Renal pelvis (tissue), 4 donors: Measurements from ENCODE around the gene HMOX1. TPM values are rescaled to one million over a fixed set of nuclear protein-coding genes. Genes with fewer than 3 reads are reported as not detected.

Experiments used
- DNase-seq: peaks from one replicate; pipeline ENCODE4 v3.0.0-alpha.2; 2013
- polyA plus RNA-seq, 3 donors: library from polyadenylated mRNA; unstranded; fragments of 120-200 nt; gene quantifications; one replicate each; pipeline ENCODE4 v1.2.1, GENCODE V29; 2013; ENCODE audit not compliant: insufficient read length in 3 of 3

HMOX1 gene
- polyA plus RNA-seq, 3 donors = 38.1 to 53.3 (median 52.8) TPM

DNA sequence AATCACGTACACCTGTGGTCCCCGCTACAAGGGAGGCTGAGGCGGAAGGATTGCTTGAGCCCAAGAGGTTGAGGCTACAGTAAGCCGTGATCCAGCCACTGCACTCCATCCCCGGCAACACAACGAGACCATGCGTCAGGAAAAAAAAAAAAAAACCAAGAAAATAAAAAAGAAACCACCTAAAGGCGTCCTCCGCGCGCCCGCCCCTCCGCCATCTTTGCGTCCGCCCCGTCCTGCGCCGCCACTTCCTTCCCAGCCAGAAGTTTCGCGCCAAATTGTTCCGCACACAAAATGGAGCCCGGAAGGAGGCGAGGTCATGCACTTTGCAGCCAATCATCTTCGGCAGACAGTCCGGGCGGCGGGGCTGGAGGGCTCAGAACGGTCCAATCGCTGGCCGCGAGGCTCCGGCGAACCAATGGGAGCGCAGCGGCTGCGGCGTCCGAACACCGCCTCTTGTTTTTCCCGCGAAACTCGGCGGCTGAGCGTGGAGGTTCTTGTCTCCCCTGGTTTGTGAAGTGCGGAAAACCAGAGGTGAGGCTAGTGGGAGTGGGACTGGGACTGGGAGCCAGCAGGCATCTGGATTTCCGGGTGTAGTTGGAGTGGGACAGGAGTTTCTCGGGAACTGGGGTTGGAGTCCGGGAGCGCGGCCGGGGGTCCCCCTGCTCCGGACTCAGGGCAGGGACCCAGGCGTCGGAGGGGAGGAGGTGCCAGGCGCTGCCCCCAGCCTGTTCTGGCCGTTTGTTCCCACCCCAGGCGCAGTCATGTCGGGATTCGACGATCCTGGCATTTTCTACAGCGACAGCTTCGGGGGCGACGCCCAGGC, 19.0 kb downstream of the HMOX1 start, which contains the start of gene MCM5:
Gene MCM5 (plus strand): TSS at position 463 of the 823 bp plus-strand sequence. CDS start 299 bp downstream, at position 762.
- DNase-seq = peak; percentile 99

DNA sequence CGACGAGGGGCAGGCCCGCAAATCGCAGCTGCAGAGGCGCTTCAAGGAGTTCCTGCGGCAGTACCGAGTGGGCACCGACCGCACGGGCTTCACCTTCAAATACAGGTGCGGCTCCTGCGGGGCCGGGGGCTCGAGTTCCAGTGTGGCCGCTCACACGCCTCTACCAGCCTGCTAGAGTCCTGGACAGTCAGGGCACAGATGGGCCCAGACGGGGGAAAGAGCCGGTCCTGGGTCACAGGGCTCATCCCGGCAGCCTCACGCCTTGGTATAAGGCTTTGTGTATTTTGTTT, 19.6 kb downstream of the HMOX1 start:
- DNase-seq = no peak

DNA sequence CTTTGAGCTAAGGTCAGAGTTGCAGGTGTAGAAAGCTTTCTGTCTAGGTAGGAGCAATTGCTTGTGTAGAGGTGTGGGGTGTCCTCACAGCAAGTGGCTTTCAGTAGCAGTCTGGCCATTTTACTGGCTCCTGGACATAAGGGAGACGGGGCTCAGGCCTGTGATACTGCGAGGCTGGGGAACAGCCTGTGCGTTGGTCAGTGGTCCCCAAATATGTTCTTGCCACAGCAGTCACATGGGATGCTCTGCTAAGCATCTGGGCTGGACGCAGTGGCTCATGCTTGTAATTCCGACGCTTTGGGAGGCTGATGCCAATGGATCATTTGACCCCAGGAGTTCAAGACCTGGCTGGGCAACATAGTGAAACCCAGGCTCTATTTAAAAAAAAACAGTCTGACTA, 21.0 kb downstream of the HMOX1 start:
- no peak for DNase-seq

DNA sequence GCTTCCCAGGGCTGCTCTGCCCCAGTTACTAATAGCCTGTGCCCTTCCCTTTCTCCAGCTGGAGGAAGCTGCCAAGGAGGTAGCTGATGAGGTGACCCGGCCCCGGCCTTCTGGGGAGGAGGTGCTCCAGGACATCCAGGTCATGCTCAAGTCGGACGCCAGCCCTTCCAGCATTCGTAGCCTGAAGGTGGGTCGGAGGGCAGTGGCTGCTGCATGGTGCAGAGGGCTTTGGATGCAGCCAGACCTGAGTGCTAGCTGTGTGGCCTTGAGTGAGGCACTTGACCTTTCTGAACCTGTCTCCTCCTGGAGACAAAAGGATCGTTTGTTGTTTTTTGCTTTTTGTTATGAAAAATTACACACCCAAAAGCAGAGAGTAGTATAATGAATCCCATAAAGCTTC, 22.5 kb downstream of the HMOX1 start:
- DNase-seq = no peak

DNA sequence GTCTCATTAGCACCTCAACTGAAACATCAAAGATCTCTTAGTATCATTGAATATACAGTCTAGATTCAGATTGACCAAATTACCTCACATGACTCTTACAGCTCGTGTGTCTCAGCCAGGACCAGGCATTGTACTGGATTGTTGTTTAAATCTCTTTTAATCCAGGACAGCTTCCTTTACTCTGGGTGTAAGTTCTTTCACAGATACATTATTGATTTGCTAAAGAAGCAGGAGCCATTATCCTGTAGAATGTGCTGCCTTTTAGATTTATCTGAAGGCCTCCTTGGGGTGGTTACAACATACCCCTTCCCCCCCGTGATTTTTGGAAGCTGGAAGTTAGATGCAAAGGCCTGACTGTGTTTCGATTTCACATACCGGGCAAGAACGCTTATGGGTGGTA, 23.3 kb downstream of the HMOX1 start:
- no peak for DNase-seq

DNA sequence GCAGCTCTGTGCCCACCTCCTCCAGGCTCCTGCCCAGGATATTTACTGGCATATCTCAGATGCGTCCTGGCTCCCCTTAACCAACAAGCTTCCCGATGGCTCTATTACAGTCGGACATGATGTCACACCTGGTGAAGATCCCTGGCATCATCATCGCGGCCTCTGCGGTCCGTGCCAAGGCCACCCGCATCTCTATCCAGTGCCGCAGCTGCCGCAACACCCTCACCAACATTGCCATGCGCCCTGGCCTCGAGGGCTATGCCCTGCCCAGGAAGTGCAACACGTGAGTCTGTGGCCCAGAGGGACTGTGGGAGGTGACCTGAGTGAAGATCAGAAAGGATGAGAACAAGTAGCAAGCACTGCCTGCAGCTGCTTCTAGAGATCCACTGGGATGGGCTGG, 25.5 kb downstream of the HMOX1 start:
- no peak for DNase-seq

DNA sequence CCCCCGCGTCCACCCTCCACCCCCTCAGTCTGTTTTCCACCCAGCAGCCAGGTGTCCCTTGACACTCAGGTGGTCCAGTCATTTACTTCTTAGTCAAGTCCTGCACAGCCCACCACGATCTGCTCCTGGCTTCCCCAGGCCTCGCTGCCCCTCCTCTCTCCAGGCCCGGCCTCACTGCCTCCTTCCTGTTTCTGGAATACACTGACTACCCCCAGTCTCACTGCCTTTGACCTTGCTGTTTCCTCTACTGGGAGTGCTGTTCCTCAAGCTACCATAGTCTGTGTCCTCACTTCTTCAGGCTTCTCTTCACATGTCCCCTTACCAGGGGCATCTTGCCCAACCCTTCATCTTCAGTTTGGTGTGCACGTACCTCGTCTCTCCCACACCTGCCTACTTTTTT, 26.5 kb downstream of the HMOX1 start:
- no peak for DNase-seq

DNA sequence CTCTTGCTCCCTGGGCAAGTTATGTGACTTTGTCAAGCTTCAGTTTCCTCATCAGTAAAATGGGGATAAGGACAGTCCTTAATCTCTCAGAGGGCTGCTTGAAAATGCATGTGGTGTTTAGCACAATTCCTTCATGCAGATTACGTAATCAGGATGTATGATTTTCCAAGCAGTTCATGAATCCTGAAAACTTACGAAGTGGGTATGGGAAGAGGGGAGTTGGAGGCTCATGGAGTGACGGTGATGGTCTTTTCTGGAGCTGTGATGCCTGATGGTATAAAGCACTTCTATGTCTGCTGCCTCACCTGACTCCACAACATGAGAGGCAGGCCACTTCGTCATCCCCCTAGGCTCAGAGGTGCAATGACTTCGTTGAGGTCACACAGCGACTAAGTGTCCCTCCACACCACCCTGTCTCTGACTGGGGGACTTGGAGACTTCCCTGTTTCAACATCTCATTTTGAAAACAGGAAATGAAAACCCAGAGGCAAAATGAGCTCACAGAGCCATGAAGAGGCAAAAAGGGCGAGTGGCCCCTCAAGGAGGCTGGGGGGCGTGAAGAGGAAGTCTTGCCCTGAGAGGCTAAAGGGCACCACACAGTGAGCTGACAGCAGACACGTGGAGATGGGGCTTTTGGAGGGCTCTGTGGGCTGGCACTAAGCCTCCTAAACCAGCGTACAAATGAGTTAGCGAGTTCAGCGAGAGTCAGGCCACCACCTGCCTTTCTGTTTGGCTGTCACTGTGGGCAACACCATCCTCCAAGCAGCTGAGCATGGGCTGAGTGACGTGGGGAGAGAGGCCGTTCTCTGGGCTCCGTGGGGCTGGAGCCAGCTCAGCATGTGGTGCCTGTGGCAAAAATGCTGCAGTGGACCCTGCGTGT, 29.1 kb downstream of the HMOX1 start:
- no peak for DNase-seq

DNA sequence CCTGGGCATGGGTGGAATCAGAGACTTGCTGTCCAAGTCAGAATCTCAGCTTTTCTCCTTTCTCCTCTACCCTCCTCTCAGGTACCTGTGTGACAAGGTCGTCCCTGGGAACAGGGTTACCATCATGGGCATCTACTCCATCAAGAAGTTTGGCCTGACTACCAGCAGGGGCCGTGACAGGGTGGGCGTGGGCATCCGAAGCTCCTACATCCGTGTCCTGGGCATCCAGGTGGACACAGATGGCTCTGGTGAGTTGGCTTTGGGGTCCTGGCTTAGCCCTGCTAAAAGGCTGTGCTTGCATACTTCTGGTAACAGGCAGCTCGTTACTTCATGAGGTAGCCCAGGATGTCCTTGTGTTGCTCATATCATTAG, 29.8 kb downstream of the HMOX1 start:
- no peak for DNase-seq

DNA sequence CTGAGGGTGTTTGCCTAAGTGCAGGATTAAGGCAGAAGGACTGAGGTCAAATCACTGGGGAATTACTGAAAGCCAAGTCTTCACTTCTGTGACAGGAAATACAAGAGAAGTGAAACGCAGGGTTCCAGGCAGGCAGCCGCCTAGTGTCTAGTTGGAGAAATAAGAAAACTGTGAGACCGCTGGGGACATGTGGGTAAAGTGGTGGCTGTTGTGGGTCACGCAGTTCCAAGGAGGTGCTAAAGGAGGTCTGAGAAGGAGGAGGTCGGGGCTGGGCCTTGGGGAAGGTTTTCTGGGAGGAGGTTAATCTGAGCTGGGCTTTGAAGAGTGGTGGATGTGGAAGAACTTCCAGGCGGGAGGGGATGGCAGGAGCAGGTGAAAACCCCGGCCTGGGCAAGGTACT, 30.2 kb downstream of the HMOX1 start:
- DNase-seq = no peak

DNA sequence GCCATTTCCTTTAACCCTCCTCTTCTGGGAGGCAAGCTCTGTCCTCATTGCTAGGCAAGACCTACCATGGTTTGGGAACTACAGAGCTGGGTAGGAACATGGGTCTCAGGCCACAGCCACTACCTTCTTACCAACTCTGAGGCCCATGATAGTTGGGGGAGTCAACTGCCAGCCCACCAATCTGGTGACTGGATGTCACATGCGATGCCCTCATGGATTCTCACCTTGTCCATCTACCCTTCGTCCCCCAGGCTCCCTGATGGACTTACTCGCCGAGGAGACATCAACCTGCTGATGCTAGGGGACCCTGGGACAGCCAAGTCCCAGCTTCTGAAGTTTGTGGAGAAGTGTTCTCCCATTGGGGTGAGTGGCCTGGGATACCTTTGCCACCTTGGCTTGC, 32.7 kb downstream of the HMOX1 start:
- DNase-seq = no peak

DNA sequence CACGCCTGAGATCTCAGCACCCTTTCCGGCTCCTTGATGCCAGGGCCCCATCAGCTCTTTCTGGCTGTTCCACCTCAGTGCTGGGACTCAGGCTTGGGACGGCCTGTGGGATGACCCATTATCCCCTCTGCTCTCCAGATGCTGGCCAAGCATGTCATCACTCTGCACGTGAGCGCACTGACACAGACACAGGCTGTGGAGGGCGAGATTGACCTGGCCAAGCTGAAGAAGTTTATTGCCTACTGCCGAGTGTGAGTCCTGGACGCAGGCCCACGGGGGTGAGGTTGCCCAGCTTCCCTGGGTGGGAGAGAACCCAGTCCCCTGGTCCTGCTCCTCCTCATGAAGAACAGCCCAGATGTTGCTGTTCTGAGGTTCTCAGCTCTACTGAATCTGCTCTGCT, 36.7 kb downstream of the HMOX1 start:
- DNase-seq = no peak

DNA sequence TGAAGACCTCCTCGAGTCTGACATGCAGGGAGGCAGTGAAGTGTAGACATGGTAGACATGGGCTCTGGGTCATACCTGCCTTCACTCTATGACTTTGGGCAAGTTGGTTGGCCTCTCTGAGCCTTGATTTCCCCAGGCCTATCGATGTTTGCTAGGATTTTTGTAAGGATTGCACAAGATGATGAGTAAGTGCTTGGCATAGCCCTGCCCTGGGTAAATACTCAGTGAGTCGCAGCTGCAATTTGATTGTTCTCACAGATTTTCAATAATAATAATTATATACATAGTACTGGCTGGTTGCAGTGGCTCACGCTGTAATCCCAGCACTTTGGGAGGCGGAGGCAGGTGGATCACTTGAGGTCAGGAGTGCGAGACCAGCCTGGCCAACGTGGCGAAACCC, 37.2 kb downstream of the HMOX1 start:
- DNase-seq = no peak

DNA sequence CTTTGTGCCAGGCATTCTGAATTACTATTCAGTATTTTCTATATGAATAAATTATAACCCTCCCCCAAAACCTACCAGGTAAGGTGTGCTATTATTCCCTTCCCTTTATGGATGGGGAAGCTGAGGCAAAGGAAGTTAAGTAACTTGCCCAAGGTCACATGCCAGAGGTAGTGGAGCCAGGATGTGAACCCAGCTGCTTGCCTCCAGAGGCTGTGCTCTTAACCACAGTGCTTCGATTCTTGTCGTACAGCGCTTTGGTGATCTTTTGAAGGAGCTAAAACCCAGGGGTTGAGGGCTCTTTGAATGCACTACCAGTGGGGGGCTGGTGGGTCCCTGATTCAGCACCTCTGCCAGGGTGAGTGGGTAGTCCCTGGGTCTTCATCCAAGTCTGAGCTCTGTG, 37.8 kb downstream of the HMOX1 start:
- no peak for DNase-seq

DNA sequence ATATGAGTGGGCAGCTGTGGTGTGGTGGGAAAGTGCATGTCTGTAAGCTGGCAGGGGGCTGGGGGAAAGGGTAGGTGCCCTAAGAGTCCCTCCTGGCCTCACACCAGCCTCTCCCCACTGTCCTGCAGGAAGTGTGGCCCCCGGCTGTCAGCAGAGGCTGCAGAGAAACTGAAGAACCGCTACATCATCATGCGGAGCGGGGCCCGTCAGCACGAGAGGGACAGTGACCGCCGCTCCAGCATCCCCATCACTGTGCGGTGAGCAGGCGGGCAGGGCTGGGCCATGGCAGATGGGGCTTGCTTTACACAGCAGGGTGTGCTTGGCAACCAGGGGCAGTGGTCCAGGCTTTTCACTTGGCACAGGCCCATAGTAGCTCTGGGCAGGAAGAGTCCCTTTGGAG, 38.9 kb downstream of the HMOX1 start:
- DNase-seq = no peak

DNA sequence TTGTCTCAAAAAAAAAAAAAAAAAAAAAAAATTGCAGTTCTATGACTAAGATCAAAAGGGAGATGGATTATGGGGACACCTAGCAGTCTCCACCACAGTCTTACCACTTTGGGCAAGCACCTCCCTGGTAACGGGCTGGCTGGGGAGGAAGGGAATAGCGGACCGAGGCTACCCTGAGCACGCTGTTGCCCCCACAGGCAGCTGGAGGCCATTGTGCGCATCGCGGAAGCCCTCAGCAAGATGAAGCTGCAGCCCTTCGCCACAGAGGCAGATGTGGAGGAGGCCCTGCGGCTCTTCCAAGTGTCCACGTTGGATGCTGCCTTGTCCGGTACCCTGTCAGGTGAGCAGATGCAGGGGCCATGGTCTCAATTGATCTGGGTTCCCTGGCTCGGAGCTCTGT, 40.2 kb downstream of the HMOX1 start:
- no peak for DNase-seq

DNA sequence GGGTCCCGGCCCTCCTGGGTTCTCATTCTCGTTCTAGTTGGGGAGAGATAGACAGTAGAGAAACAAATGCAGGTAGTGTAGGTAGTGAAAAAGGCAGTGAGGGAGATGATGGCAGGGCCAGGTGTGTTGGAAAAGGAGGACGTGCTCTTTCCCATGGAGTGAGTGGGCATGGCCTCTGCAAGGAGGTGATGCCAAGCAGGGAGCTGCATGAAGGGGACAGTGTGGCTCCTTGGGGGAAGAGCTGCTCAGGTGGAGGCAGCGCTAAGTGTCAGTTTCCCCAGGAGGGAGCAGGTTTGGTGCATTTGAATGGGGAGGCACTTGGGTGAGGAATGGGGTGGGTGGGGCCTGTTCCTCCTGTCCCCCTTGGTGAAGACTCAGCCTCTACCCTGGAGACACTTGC, 41.2 kb downstream of the HMOX1 start:
- no peak for DNase-seq

DNA sequence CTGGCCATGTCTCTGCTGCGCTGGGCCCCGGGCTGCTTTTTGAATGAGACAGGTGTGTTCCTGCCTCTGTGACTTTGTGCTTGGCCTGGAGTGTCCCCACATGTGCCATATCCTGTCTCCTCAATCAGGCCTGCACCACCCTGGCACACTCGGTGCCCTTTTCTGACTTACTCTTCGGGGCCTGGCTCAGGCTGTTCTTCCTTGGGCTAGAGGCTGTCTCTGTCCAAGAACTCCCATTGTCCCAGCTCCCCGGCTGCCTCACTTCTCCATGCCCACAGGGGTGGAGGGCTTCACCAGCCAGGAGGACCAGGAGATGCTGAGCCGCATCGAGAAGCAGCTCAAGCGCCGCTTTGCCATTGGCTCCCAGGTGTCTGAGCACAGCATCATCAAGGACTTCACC, 42.0 kb downstream of the HMOX1 start:
- DNase-seq = no peak

DNA sequence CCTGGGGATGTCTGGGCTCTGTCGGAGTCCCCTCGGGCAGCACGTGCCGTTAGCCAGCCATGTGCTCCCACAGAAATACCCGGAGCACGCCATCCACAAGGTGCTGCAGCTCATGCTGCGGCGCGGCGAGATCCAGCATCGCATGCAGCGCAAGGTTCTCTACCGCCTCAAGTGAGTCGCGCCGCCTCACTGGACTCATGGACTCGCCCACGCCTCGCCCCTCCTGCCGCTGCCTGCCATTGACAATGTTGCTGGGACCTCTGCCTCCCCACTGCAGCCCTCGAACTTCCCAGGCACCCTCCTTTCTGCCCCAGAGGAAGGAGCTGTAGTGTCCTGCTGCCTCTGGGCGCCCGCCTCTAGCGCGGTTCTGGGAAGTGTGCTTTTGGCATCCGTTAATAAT, 43.2 kb downstream of the HMOX1 start:
- no peak for DNase-seq

DNA sequence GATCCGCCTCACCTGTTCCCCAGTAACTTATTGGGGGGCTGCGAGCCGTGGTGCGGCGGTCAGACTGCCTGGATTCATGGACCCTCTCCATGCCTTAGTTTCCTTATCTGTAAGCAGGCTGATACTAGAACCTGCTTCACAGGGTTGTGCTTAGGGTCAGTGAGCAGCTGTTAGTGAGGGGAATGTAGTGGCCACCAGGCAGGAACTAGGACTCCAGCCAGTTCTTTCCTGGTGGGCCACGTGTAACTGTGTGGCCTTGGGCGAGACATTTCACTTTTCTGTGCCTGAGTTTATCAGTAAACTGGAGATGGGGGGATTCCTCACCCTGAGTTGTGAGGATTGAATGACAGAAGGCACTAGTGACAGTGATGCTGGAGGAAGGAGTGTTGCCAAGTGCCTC, 43.9 kb downstream of the HMOX1 start:
- DNase-seq = no peak

DNA sequence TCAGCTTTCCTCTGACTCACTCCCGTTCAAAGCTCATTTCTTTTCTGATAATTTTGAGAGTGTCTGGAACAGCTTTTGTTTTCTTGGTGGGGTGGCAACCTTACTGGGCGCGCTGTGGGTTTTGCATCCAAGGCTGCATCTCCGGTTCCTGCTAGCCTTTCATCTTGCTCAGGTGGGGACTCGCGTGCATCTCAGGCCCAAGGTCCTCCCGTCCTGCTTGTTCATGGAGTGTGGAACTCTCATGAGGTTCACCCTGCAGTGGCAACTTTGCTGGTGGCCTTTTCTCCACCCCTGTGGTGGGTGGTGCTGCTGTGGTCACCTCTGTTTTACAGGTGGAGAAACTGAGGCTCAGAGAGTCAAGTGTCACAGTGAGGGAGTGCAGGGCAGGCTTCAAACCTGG, 44.6 kb downstream of the HMOX1 start:
- DNase-seq = no peak

DNA sequence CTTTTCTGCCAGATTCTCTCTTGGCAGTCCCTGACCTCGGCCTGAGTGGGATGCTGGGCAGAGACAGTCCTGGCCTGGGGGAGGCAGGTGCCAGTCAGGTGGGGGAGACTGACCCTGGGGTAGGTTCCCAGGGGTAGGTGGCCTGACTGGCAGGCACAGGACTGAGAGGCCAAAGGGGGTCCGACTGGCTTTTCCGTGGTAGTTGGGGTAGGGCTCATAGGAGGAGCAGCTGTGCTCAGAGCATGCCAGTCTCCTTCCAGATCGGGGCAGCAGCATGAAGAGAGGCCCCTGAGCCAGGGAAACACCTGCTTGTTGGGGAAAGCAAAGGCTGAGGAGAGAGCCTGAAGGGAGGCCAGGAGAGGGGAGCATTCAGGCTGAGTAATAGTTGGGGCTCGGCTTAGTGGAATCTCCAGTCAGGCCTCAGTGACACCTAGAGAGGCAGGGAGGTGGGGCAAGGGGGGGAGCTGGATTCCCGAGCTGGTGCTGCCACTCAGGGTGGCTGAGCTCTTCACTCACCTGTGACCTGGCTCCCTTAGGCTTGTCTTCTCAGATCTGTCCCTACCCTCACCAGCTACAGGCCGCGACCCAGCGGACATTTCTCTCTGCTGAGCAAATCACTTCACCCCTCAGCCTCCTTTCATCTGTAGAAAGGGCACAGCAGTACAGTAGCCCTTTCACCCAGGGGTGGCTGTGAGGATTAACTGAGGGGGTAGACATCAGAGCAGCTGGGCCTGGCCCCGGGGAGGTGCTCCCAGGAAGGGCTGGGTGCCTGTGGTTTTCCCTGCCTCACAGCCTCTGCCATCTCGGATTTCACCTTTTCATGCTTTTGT, 45.3 kb downstream of the HMOX1 start:
- DNase-seq = peak; percentile 10

DNA sequence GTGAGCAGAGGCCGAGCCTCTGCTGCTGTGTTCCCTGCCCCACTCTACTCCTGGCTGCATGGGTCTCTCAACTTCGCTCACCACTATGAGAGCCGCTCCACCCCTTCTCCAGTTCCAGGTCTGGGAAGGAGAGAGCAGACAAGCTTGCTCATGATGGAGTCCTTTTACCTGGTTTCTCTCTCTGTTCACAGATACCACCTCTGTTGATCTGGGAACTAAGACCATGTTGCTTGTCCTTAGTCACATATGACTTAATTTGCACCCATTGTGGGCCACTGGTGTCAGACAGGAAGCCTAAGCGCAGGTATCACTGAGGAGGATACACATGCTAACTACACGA, 45.9 kb downstream of the HMOX1 start:
- DNase-seq = peak; percentile 9
